ENCODE data around the gene CACNA2D2. TPM values are rescaled to one million over a fixed set of nuclear protein-coding genes. Genes with fewer than 3 reads are reported as not detected.

CACNA2D2 gene
- total RNA-seq, 1 donor = not detected

- Histone ChIP-seq H4K20me1 (ENCODE audit: insufficient read depth, low read length) (no peaks in the 10 kb centered on the region), H3K4me3 (ENCODE audit: insufficient read depth, low read length) (no peak overlapping the region), H3K79me2 (ENCODE audit: insufficient read depth, low read length) (peaks cover 23% of the 10 kb centered on the region), H3K27ac (ENCODE audit: low read depth, low read length) (no peak overlapping the region), H3K27me3 (ENCODE audit: insufficient read depth, low read length) (no peaks in the 10 kb centered on the region), H3K4me2 (ENCODE audit: insufficient read depth, low read length) (no peak overlapping the region), H3K9me3 (ENCODE audit: low read depth, low read length) (no peaks in the 10 kb centered on the region), H3K4me1 (ENCODE audit: insufficient read depth, low read length) (peaks cover 35% of the 10 kb centered on the region), H3K36me3 (ENCODE audit: insufficient read depth, low read length) (peaks cover 6% of the 10 kb centered on the region), H2AFZ (ENCODE audit: low read length) (no peak overlapping the region)
- DNase-seq (ENCODE audit: insufficient read length, low spot score, missing footprints) = no peak
- TF ChIP-seq CTCF (IDR thresholded peaks at IDR 0.05; ENCODE audit: extremely low read depth, low read depth, low read length) = no peak
Measured at GRCh38 chr3:50342813-50343633, 160.4 kb downstream of the CACNA2D2 start.

- no peak overlapping the region for H3K27ac ChIP-seq (ENCODE audit: low read depth, low read length)
- H3K9me3 ChIP-seq (ENCODE audit: low read depth, low read length) = no peaks in the 10 kb centered on the region
- no peaks in the 10 kb centered on the region for H3K27me3 ChIP-seq (ENCODE audit: insufficient read depth, low read length)
- TF ChIP-seq CTCF (IDR thresholded peaks at IDR 0.05; ENCODE audit: extremely low read depth, low read depth, low read length) = no peak
- no peak overlapping the region for H3K4me3 ChIP-seq (ENCODE audit: insufficient read depth, low read length)
- peaks cover 40% of the 10 kb centered on the region for H3K4me1 ChIP-seq (ENCODE audit: insufficient read depth, low read length)
- no peaks in the 10 kb centered on the region for H4K20me1 ChIP-seq (ENCODE audit: insufficient read depth, low read length)
- no peak overlapping the region for H2AFZ ChIP-seq (ENCODE audit: low read length)
- H3K4me2 ChIP-seq (ENCODE audit: insufficient read depth, low read length) = no peak overlapping the region
- no peaks in the 10 kb centered on the region for H3K36me3 ChIP-seq (ENCODE audit: insufficient read depth, low read length)
- DNase-seq (ENCODE audit: insufficient read length, low spot score, missing footprints) = no peak
- peaks cover 28% of the 10 kb centered on the region for H3K79me2 ChIP-seq (ENCODE audit: insufficient read depth, low read length)
Measured at GRCh38 chr3:50341996-50342650, 161.3 kb downstream of the CACNA2D2 start.

- H3K27ac ChIP-seq (ENCODE audit: low read depth, low read length) = no peak overlapping the region
- H3K9me3 ChIP-seq (ENCODE audit: low read depth, low read length) = no peaks in the 10 kb centered on the region
- H4K20me1 ChIP-seq (ENCODE audit: insufficient read depth, low read length) = no peaks in the 10 kb centered on the region
- H2AFZ ChIP-seq (ENCODE audit: low read length) = no peak overlapping the region
- no peak for DNase-seq (ENCODE audit: insufficient read length, low spot score, missing footprints)
- H3K27me3 ChIP-seq (ENCODE audit: insufficient read depth, low read length) = no peaks in the 10 kb centered on the region
- peak overlapping the region; percentile 97 for H3K4me2 ChIP-seq (ENCODE audit: insufficient read depth, low read length)
- H3K36me3 ChIP-seq (ENCODE audit: insufficient read depth, low read length) = no peaks in the 10 kb centered on the region
- H3K4me1 ChIP-seq (ENCODE audit: insufficient read depth, low read length) = peaks cover 40% of the 10 kb centered on the region
- peaks cover 34% of the 10 kb centered on the region for H3K79me2 ChIP-seq (ENCODE audit: insufficient read depth, low read length)
- peak overlapping the region; percentile 77 for H3K4me3 ChIP-seq (ENCODE audit: insufficient read depth, low read length)
- TF ChIP-seq CTCF (IDR thresholded peaks at IDR 0.05; ENCODE audit: extremely low read depth, low read depth, low read length) = no peak
Measured at GRCh38 chr3:50341537-50341936, 161.9 kb downstream of the CACNA2D2 start.
